HuH-7 (cell line): ENCODE results near the gene GABRB3.

Experiments
- DNase-seq: peaks from one replicate; pipeline ENCODE4 v3.0.0; 2011; ENCODE audit warnings: low spot score

The GABRB3 gene

GRCh38 chr15:26772154-26773066, at the start of gene GABRB3:
Gene GABRB3, minus strand, starts transcription at chr15:26773066.
- DNase-seq = no peak

- no peak for DNase-seq
Observed at GRCh38 chr15:26807517-26808427, 34.9 kb upstream of the GABRB3 start.

GRCh38 chr15:26806574-26806973, 33.7 kb upstream of the GABRB3 start:
- DNase-seq = no peak

- no peak for DNase-seq
Observed at GRCh38 chr15:26806151-26806550, 33.3 kb upstream of the GABRB3 start.

GRCh38 chr15:26805470-26805869, 32.6 kb upstream of the GABRB3 start:
- no peak for DNase-seq

- DNase-seq = no peak
Observed at GRCh38 chr15:26804063-26804804, 31.4 kb upstream of the GABRB3 start.

GRCh38 chr15:26790118-26790517, 17.3 kb upstream of the GABRB3 start:
- DNase-seq = no peak

GRCh38 chr15:26781816-26782215, 8.9 kb upstream of the GABRB3 start:
- no peak for DNase-seq

- DNase-seq = no peak
Observed at GRCh38 chr15:26773917-26774316, 1.1 kb upstream of the GABRB3 start.

GRCh38 chr15:26773067-26773877, 406 bp upstream of the GABRB3 start:
- no peak for DNase-seq

GRCh38 chr15:26771578-26772153, 1.2 kb downstream of the GABRB3 start:
- DNase-seq = no peak

- DNase-seq = no peak
Observed at GRCh38 chr15:26771168-26771567, 1.7 kb downstream of the GABRB3 start.

GRCh38 chr15:26767169-26767670, 5.6 kb downstream of the GABRB3 start:
- no peak for DNase-seq

- no peak for DNase-seq
Observed at GRCh38 chr15:26766262-26766661, 6.6 kb downstream of the GABRB3 start.

GRCh38 chr15:26759986-26760385, 12.9 kb downstream of the GABRB3 start:
- no peak for DNase-seq

GRCh38 chr15:26758079-26758478, 14.8 kb downstream of the GABRB3 start:
- no peak for DNase-seq

GRCh38 chr15:26757141-26757540, 15.7 kb downstream of the GABRB3 start:
- no peak for DNase-seq

- DNase-seq = no peak
Observed at GRCh38 chr15:26744894-26745293, 28.0 kb downstream of the GABRB3 start.

- no peak for DNase-seq
Observed at GRCh38 chr15:26739791-26740190, 33.1 kb downstream of the GABRB3 start.

GRCh38 chr15:26738996-26739395, 33.9 kb downstream of the GABRB3 start:
- no peak for DNase-seq
